ENCODE results near the gene PPIL3.

PPIL3 gene

DNA sequence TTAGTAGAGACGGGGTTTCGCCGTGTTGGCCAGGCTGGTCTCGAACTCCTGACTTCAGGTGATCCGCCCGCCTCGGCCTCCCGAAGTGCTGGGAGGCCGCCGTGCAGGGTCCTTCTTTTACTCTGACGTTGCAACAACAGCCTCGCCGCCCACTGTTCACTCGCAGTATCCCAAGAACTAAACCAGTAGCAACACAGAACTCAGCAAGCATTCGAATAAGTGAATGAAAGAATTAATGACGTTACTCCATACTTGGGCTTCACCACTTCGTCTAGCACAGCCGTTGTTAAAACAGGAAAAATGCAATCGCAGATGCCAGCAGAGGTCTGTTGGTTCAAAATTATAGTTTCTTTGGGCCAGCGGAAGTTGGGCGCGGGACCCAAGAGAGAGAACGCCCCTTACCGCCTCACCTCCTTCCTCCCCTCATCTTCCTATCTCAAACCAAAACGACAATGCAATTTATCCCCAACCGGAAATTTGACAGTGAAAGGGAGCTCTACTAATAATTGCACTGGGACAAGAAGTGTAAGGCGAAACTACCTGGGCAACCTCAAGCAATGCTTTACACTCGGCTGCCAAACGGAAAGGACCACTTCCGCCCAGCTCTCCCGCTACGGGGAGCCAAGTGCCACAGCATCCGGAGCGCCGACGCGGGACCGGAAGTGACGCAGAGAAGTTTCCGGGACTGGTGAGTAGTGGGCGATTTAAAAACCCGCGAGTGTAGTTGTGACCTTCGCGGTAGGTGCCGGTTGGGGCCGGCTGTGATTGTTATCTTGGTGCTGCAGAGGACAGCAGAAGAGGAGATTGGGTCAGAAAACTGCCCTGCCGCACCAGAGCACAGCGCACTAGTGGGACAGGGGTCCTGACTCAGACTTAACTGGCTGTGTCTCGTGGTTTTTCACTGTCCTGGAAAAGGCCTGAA lies at the start of gene PPIL3, which contains the start of gene NIF3L1:
PPIL3 (minus strand) TSS at position 374 of the 922 bp plus-strand sequence. CDS start 1,462 bp downstream, outside the sequence.
NIF3L1 (plus strand) TSS at position 668 of the 922 bp plus-strand sequence. CDS start 2,573 bp downstream, outside the sequence.
- H3K4me3 ChIP-seq (replicated peaks; ENCODE audit: low read depth, low read length): peak within 1 kb of the TSS; percentile 99
- TF ChIP-seq, protein P1, sequence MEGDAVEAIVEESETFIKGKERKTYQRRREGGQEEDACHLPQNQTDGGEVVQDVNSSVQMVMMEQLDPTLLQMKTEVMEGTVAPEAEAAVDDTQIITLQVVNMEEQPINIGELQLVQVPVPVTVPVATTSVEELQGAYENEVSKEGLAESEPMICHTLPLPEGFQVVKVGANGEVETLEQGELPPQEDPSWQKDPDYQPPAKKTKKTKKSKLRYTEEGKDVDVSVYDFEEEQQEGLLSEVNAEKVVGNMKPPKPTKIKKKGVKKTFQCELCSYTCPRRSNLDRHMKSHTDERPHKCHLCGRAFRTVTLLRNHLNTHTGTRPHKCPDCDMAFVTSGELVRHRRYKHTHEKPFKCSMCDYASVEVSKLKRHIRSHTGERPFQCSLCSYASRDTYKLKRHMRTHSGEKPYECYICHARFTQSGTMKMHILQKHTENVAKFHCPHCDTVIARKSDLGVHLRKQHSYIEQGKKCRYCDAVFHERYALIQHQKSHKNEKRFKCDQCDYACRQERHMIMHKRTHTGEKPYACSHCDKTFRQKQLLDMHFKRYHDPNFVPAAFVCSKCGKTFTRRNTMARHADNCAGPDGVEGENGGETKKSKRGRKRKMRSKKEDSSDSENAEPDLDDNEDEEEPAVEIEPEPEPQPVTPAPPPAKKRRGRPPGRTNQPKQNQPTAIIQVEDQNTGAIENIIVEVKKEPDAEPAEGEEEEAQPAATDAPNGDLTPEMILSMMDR (IDR thresholded peaks at IDR 0.05; ENCODE audit: low read length, missing control alignments): no peak
- peak; percentile 99 for DNase-seq (ENCODE audit: low read depth)

DNA sequence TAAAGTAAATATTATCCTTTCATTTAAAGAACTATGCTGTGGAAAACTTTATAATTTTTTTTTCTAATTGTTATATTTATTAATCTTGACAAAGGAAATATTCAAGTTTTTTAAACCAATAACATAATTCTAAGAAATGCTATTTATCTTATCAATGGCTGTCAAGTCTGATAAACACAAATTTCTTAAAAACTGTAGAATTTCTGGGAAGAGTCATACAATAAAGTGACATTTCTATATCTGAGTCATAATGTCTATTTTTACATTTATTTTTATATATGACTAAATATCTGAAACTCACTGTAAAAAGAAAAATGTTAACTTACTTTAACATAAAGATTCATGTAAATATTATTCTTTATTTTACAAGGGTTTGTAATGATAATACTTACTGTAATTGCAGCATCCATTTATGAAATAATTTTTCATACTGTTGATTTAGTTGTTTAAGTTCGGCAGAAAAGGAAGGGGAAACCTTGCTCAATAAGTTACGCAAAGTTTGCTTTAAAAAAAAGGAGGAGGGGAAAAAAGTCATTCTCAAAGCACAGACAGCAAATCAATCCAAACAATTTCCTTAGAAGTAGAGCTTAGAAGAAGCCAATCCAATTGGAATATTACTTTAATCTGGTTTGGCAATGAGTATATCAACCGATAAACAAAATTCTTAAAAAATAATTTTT lies 42.2 kb upstream of the PPIL3 start:
- DNase-seq (ENCODE audit: low read depth): peak; percentile 30
- H3K4me3 ChIP-seq (replicated peaks; ENCODE audit: low read depth, low read length): no peak overlapping the region
- TF ChIP-seq, protein P1 (IDR thresholded peaks at IDR 0.05; ENCODE audit: low read length, missing control alignments): no peak

DNA sequence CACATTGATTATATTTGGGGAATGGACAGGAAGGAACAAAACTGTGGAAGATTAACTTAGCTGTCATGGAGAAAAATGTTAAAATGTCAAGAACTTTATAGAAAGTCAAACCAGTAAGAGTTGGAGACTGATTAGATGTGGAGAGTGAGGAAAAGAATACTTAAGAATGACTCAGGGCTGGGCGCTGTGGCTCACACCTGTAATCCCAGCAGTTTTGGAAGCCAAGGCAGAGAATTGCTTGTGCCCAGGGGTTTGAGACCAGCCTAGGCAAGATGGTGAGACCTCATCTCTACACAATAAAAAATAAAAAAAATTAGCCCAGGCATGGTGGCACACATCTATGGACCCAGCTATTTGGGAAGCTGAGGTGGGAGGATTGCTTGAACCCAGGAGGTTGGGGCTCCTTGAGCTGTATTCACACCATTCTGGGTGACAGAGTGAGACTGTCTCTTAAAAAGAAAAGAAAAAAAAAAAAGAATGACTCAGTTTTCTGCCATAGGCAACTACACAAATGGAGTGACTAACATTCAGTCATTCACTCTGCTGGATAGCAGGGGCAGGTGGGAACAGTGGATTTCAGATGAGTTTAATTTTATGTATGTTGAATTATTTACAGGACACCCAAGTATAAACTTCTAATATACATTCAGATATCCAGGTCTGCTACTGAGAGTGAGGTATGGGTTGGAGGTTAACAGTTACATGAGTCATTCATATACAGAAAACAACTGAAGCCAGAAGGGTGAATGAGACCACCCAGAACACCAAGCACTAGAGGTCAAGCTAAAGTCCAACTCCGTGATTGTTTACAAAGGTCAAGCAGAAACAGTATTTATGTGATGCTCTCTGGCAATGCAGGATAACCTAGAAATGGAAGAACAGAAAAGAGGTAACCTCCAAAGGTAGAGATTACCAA lies 40.7 kb upstream of the PPIL3 start:
- TF ChIP-seq, protein P1 (IDR thresholded peaks at IDR 0.05; ENCODE audit: low read length, missing control alignments): no peak
- H3K4me3 ChIP-seq (replicated peaks; ENCODE audit: low read depth, low read length): no peak overlapping the region
- DNase-seq (ENCODE audit: low read depth): no peak

DNA sequence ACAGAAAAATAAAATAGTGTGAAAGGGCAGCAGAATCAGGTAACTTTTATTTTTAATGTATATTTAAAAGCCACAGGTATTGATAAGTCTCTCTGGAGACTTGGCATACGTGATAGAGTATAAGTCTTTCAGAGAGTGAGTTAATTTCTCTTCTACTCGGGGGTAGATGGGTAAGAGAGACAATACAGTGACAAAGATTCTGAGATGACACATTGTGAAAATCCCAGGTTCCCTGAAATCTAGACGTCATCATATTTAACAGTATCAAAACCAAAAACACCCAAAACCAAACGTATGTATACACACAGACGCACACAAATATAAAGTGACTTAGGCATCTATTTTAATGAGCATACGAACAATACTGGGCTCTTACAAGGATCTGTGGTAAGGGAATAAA lies 33.6 kb upstream of the PPIL3 start:
- TF ChIP-seq, protein P1 (IDR thresholded peaks at IDR 0.05; ENCODE audit: low read length, missing control alignments): no peak
- DNase-seq (ENCODE audit: low read depth): no peak
- H3K4me3 ChIP-seq (replicated peaks; ENCODE audit: low read depth, low read length): no peak overlapping the region

DNA sequence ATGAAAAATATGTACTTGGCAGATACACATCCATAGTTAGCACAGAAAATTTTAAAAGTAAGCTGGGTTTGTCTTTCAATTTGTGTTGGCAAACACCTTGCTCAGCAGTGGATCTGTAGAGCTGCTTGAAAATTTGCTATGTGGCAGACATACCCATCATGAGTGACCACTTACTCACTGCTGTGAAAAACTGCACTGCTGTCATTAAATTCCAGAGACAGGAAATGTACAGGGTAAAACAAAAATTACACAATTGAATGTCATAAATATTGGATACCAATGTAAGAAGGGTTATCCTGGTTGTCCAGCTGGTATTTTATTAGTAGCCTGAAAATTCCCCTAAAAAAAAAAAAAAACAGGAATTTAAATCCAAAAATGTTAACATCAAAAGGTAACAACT lies 24.8 kb upstream of the PPIL3 start:
- TF ChIP-seq, protein P1 (IDR thresholded peaks at IDR 0.05; ENCODE audit: low read length, missing control alignments): no peak
- peak; percentile 59 for DNase-seq (ENCODE audit: low read depth)
- no peak overlapping the region for H3K4me3 ChIP-seq (replicated peaks; ENCODE audit: low read depth, low read length)

DNA sequence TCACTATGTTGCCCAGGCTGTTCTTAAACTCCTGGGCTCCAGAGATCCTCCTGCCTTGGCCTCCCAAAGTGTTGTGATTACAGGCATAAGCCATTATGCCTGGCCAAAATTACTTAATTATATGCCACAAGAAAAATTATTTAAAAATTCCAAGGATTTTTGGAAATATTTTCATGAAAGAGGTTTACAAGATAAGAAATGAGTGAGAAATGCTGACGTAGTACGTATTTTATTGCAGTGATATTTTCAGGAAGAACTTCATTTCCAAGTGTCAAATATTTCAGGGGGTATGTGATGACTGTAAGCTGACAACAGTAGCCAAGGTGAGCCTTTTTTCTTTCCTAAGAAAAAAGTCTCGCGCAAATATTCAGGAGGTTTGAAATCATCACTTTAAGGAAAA lies 21.1 kb upstream of the PPIL3 start:
- no peak for DNase-seq (ENCODE audit: low read depth)
- H3K4me3 ChIP-seq (replicated peaks; ENCODE audit: low read depth, low read length): no peak overlapping the region
- TF ChIP-seq, protein P1 (IDR thresholded peaks at IDR 0.05; ENCODE audit: low read length, missing control alignments): no peak
